H9 (cell line): ENCODE data around the gene DCDC1. TPM values are rescaled to one million over a fixed set of nuclear protein-coding genes. Genes with fewer than 3 reads are reported as not detected.

Experiments used
- DNase-seq: peaks from one replicate; pipeline ENCODE4 v3.0.0-alpha.2; 2017
- H2AFZ ChIP-seq: one replicate; pipeline ENCODE4 v1.6.1; 2013; ENCODE audit warnings: mild to moderate bottlenecking, low read length, control low read depth, moderate library complexity
- H2AK5ac ChIP-seq: 2 replicates; pipeline ENCODE4 v1.6.1; 2013; ENCODE audit warnings: low read length, control low read depth, mixed read lengths; ENCODE audit not compliant: insufficient read length
- H2BK120ac ChIP-seq: one replicate; pipeline ENCODE4 v1.6.1; 2013; ENCODE audit warnings: low read depth, mild to moderate bottlenecking, low read length, control low read depth, inconsistent platforms; ENCODE audit not compliant: poor library complexity, severe bottlenecking
- H2BK12ac ChIP-seq: 2 replicates; pipeline ENCODE4 v1.6.1; 2013; ENCODE audit warnings: low read length, control low read depth, mixed read lengths, low read depth; ENCODE audit not compliant: insufficient read length
- H2BK15ac ChIP-seq: 2 replicates; pipeline ENCODE4 v1.6.1; 2013; ENCODE audit warnings: low read depth, low read length, control low read depth
- H2BK20ac ChIP-seq: one replicate; pipeline ENCODE4 v1.6.1; 2013; ENCODE audit warnings: low read depth, mild to moderate bottlenecking, low read length, control low read depth, inconsistent platforms; ENCODE audit not compliant: poor library complexity, severe bottlenecking
- H2BK5ac ChIP-seq: 2 replicates; pipeline ENCODE4 v1.6.1; 2013; ENCODE audit warnings: low read length, control low read depth, mixed read lengths; ENCODE audit not compliant: insufficient read length
- H3K14ac ChIP-seq: 2 replicates; pipeline ENCODE4 v1.6.1; 2013; ENCODE audit warnings: low read length, control low read depth; ENCODE audit not compliant: insufficient read depth
- H3K18ac ChIP-seq: 2 replicates; pipeline ENCODE4 v1.6.1; 2013; ENCODE audit warnings: low read depth, mild to moderate bottlenecking, mixed read lengths, low read length, control low read depth; ENCODE audit not compliant: insufficient read length
- H3K23ac ChIP-seq: 2 replicates; pipeline ENCODE4 v1.6.1; 2013; ENCODE audit warnings: low read length, control low read depth, mixed read lengths, low read depth; ENCODE audit not compliant: insufficient read length
- H3K23me2 ChIP-seq: 2 replicates; pipeline ENCODE4 v1.6.1; 2013; ENCODE audit warnings: low read depth, mild to moderate bottlenecking, mixed read lengths, low read length, control low read depth; ENCODE audit not compliant: insufficient read length, poor library complexity, severe bottlenecking
- H3K27ac ChIP-seq: 2 replicates; pipeline ENCODE4 v1.5.1; 2013; ENCODE audit warnings: low read length, control low read depth, mixed read lengths, low read depth; ENCODE audit not compliant: insufficient read length
- H3K27me3 ChIP-seq: 2 replicates; pipeline ENCODE4 v1.6.1; 2013; ENCODE audit warnings: low read length, control low read depth, inconsistent platforms; ENCODE audit not compliant: insufficient read depth
- H3K4ac ChIP-seq: 2 replicates; pipeline ENCODE4 v1.6.1; 2013; ENCODE audit warnings: low read depth, mild to moderate bottlenecking, control low read depth, inconsistent platforms, low read length, moderate library complexity
- H3K4me1 ChIP-seq: 2 replicates; pipeline ENCODE4 v1.6.1; 2013; ENCODE audit warnings: low read length, control low read depth, inconsistent platforms; ENCODE audit not compliant: insufficient read depth
- H3K4me2 ChIP-seq: 2 replicates; pipeline ENCODE4 v1.6.1; 2013; ENCODE audit warnings: low read length, control low read depth, mixed read lengths; ENCODE audit not compliant: insufficient read length, insufficient read depth
- H3K56ac ChIP-seq: 2 replicates; pipeline ENCODE4 v1.6.1; 2013; ENCODE audit warnings: low read depth, mild to moderate bottlenecking, mixed read lengths, low read length, control low read depth; ENCODE audit not compliant: insufficient read length
- H3K79me1 ChIP-seq: 2 replicates; pipeline ENCODE4 v1.6.1; 2013; ENCODE audit warnings: low read depth, mild to moderate bottlenecking, moderate library complexity, low read length, control low read depth, inconsistent platforms; ENCODE audit not compliant: insufficient read depth, poor library complexity, severe bottlenecking
- H3K79me2 ChIP-seq: 2 replicates; pipeline ENCODE4 v1.6.1; 2013; ENCODE audit warnings: low read length, control low read depth, inconsistent platforms; ENCODE audit not compliant: insufficient read depth
- H3K9ac ChIP-seq: 2 replicates; pipeline ENCODE4 v1.6.1; 2013; ENCODE audit warnings: low read length, control low read depth, mixed read lengths; ENCODE audit not compliant: insufficient read length; ENCODE audit errors: extremely low read depth
- H3K9me3 ChIP-seq: one replicate; pipeline ENCODE4 v1.6.1; 2013; ENCODE audit warnings: low read depth, low read length, inconsistent platforms; ENCODE audit not compliant: control insufficient read depth
- H3T11ph ChIP-seq: one replicate; pipeline ENCODE4 v1.6.1; 2013; ENCODE audit warnings: mild to moderate bottlenecking, low read length, control low read depth, inconsistent platforms
- H4K20me1 ChIP-seq: one replicate; pipeline ENCODE4 v1.6.1; 2013; ENCODE audit not compliant: control insufficient read depth, insufficient read length, insufficient read depth
- H4K5ac ChIP-seq: 2 replicates; pipeline ENCODE4 v1.6.1; 2013; ENCODE audit warnings: low read depth, mild to moderate bottlenecking, mixed read lengths, low read length, control low read depth; ENCODE audit not compliant: insufficient read length
- H4K8ac ChIP-seq: replicated peaks from 2 replicates; pipeline ENCODE4 v1.6.1; 2013; ENCODE audit warnings: low read length, control low read depth, mixed read lengths, low read depth; ENCODE audit not compliant: insufficient read length
- H4K91ac ChIP-seq: 2 replicates; pipeline ENCODE4 v1.6.1; 2013; ENCODE audit warnings: low read depth, mild to moderate bottlenecking, moderate library complexity, mixed read lengths, low read length, control low read depth; ENCODE audit not compliant: insufficient read length
- H3K27ac Mint-ChIP-seq, 3 experiments: 2 replicates in 2 of 3; 3 replicates in 1 of 3; pipeline ENCODE4 v1.8.0; 2020 to 2021; ENCODE audit warnings: mixed read lengths in 3 of 3, mild to moderate bottlenecking in 1 of 3, moderate library complexity in 1 of 3
- H3K27me3 Mint-ChIP-seq: 2 replicates; pipeline ENCODE4 v1.8.0; 2021; ENCODE audit warnings: low read depth, mild to moderate bottlenecking, moderate library complexity, mixed read lengths
- H3K36me3 Mint-ChIP-seq, 3 experiments: 2 replicates in 2 of 3; 3 replicates in 1 of 3; pipeline ENCODE4 v1.8.0; 2020 to 2021; ENCODE audit warnings: low read depth in 3 of 3, mixed read lengths in 3 of 3; ENCODE audit not compliant: insufficient read depth in 1 of 3
- H3K4me1 Mint-ChIP-seq, 2 experiments: 2 replicates each; pipeline ENCODE4 v1.8.0; 2020; ENCODE audit warnings: mixed read lengths in 2 of 2
- H3K4me3 Mint-ChIP-seq, 2 experiments: 2 replicates in 1 of 2; 3 replicates in 1 of 2; pipeline ENCODE4 v1.8.0; 2020 to 2021; ENCODE audit warnings: mild to moderate bottlenecking in 2 of 2, mixed read lengths in 2 of 2, moderate library complexity in 1 of 2
- H3K9me3 Mint-ChIP-seq, 2 experiments: 2 replicates in 1 of 2; 3 replicates in 1 of 2; pipeline ENCODE4 v1.8.0; 2020; ENCODE audit warnings: mild to moderate bottlenecking in 2 of 2, mixed read lengths in 2 of 2, moderate library complexity in 1 of 2
- CTCF ChIP-seq: fragments of 200-600 bp; sonication (generic); conservative IDR thresholded peaks from 3 replicates; pipeline ENCODE4 v1.8.0; 2021; ENCODE audit warnings: antibody characterized with exemption, mild to moderate bottlenecking
- total RNA-seq: library from RNA; stranded (reverse); gene quantifications from 2 replicates; pipeline ENCODE4 v1.2.1, GENCODE V29; 2021

Gene DCDC1
- total RNA-seq, 1 experiment from 2014 or later, result 0.09 TPM

- Histone ChIP-seq H3K9ac (no peak overlapping the region), H3K79me1 (no peaks in the 10 kb centered on the region), H3K27ac (no peak overlapping the region), H2BK20ac (no peak overlapping the region), H2AK5ac (no peak overlapping the region), H3K23ac (no peak overlapping the region), H2BK12ac (no peak overlapping the region), H4K91ac (no peak overlapping the region), H2BK120ac (no peak overlapping the region), H2BK15ac (no peak overlapping the region), H3K14ac (no peak overlapping the region), H3K79me2 (no peaks in the 10 kb centered on the region), H3K23me2 (no peaks in the 10 kb centered on the region), H2AFZ (no peak overlapping the region), H4K20me1 (no peaks in the 10 kb centered on the region), H2BK5ac (no peak overlapping the region), H3K4me1 (no peaks in the 10 kb centered on the region), H3K9me3 (no peaks in the 10 kb centered on the region), H3K4ac (no peak overlapping the region), H3K4me2 (no peak overlapping the region), H4K5ac (no peak overlapping the region), H3T11ph (no peak overlapping the region), H3K56ac (no peak overlapping the region), H3K27me3 (no peaks in the 10 kb centered on the region), H3K18ac (no peak overlapping the region), H4K8ac (no peak overlapping the region)
- TF ChIP-seq CTCF, result no peak
- H3K9me3 Mint-ChIP-seq, result peaks cover 0 to 3% of the 10 kb centered on the region in 2 experiments; a peak in 2 of 5 replicates
- peak overlapping the region in 1 of 3 experiments; percentile 39; a peak in 1 of 7 replicates for H3K27ac Mint-ChIP-seq
- no peak for DNase-seq
- peaks cover 20% of the 10 kb centered on the region in 2 experiments for H3K4me1 Mint-ChIP-seq
- H3K27me3 Mint-ChIP-seq, result peaks cover 2% of the 10 kb centered on the region; the same call in 1 of the 2 replicates
- no peaks in the 10 kb centered on the region; a peak in 2 of 7 replicates for H3K36me3 Mint-ChIP-seq
- H3K4me3 Mint-ChIP-seq, result no peak overlapping the region
These were observed 516.1 kb downstream of the DCDC1 start for GRCh38 chr11:30853439-30853838.
